GM13976 (cell line): ENCODE results near the gene WDR86.
A peak's percentile ranks its signal among the peaks of the same experiment; 100 is the strongest.

Source experiments
- DNase-seq: peaks from one replicate; pipeline ENCODE4 v3.0.0; 2012; ENCODE audit warnings: low spot score
- in situ Hi-C: fragments of 300-500 bp; cut with MboI; formaldehyde crosslinking; loops from one replicate; pipeline ENCODE4 v1.12.0; 2022; ENCODE audit warnings: low sequenced_read_pairs, mixed read lengths, inconsistent platforms; ENCODE audit not compliant: unreplicated experiment
- TF ChIP-seq, protein P1 (sequence below): IDR thresholded peaks from 2 replicates; pipeline ENCODE4 v1.5.1; 2012; ENCODE audit warnings: borderline replicate concordance, mild to moderate bottlenecking; ENCODE audit not compliant: insufficient read depth; ENCODE audit errors: extremely low read depth, missing control alignments, control extremely low read depth

Gene WDR86

DNA sequence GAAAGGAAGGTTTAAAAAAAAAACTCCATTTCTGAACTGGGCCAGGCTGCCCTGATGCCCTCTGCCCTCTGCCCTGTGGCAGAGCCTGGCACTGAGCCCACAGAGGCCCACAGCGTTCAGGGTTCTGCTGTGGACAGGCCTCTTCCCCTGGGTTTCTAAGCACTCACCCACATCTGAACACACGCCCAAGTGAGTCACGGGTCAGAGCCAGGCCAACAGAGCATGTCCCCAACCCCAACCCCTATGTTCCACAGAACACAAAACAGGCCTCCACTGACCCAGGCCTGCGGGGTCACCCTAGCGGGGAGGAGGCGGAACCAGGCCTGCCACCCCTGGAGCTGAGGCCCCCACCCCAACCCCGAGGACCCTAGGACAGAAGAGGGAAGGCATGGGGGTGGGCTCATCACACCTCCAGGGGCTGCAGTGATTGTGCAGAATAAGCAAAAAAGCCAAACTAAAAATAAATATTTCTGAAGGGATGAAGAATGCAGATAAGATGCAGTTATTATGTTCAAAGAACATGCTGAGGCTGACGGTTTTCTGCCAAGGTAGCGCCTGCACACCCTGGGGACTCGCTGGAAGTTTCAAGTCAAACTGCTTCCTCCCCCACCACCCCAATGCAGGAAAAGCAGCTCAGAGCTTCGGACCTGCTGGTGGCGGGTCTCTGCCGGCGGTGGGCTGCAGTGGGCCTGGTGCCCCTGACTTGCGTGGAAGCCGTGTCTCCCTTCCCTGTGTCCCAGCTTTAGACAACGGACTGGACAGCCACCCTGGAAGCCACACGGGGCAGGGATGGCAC, 5.4 kb downstream of the WDR86 start:
- no peak for DNase-seq
- in situ Hi-C loops: no loop called here
- TF ChIP-seq, protein P1, sequence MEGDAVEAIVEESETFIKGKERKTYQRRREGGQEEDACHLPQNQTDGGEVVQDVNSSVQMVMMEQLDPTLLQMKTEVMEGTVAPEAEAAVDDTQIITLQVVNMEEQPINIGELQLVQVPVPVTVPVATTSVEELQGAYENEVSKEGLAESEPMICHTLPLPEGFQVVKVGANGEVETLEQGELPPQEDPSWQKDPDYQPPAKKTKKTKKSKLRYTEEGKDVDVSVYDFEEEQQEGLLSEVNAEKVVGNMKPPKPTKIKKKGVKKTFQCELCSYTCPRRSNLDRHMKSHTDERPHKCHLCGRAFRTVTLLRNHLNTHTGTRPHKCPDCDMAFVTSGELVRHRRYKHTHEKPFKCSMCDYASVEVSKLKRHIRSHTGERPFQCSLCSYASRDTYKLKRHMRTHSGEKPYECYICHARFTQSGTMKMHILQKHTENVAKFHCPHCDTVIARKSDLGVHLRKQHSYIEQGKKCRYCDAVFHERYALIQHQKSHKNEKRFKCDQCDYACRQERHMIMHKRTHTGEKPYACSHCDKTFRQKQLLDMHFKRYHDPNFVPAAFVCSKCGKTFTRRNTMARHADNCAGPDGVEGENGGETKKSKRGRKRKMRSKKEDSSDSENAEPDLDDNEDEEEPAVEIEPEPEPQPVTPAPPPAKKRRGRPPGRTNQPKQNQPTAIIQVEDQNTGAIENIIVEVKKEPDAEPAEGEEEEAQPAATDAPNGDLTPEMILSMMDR: no peak

DNA sequence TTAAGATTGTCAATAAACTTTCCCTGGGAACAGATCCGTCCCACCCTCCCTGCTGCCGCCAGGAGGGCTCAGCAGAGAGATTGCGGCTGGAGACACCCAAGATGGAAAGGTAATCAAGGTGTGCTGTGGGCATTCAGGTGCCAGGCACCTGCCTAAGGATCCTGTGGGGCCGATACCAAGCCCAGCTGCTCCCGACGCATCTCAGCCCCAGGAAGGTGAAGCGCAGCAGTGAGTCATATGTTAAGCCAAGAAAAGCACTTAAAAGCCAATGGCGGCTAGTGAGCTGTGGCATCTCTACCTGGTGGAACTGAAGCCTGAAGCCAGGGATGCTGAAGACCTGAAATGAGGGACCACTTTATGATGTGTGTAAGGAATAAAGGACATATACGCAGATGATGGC, 6.1 kb downstream of the WDR86 start:
- TF ChIP-seq, protein P1: no peak

DNA sequence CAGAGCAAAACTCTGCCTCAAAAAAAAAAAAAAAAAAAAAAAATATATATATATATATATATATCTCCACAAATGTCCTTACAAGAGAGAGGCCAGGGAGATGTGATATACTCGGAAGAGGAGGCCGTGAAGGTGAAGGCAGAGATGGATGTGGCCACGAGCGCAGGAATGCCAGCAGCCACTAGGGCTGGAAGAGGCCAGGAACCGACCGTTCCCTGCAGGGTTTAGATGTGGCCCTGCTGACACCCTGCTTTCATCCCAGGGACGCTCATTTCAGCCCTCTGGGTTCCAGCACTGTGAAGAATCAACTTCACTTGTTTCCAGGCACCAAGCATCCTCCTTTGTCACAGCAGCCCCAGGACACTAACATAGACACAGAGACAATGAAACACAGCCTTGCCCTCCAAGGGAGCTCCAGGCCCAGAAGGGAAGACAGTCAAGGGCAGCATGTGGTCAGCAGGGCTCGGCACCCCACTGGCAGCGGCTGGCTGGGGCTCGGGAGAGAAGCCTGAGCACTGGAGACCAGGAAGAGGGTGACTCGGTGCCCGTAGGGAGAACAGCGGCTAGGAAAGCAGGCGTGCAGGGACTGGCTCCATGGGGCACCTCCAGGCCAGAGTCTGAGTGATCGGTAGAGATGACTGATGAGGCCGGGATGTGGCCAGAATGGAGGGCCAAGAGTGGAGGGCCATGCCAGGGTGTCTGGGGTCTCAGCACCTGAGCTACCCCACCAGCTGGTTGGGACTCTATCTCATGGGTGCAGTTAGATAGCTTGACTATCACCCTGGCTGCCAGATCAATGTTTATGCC, 7.6 kb downstream of the WDR86 start:
- TF ChIP-seq, protein P1: no peak
- in situ Hi-C loops: no loop called here
- no peak for DNase-seq

More for the DNA sequence above, 6.1 kb downstream of the WDR86 start:
- in situ Hi-C loops: no loop called here
- no peak for DNase-seq

DNA sequence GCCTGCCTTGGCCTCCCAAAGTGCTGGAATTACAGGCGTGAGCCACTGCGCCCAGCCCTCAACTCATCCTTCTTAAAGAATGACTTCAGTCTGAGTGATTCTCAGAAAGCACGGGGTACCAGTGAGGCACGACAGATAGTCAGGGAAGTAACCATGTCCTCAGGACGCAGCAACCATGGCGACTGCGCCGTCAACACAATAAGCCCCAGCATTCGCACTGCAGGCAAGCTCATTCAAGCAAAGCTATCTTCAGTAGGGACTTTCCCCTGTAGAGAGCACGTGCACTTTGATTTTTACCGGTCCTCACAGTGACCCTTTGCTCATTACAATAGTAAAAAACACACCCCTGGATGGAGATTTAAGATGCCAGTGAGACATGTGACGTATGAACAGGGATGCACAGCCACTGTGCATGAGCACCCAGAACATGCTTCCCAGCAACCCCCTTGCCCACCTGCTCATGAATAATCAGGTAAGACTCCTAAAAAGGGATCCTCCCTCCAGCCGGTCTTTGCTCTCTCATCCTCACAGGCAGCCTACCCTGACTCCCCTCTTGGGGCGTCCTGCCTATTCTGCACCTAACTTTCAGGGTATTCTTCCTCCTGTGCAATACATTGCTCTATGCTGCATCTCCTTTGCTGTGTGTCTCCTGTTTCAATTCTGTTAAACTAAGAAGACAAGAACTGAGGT, 9.1 kb downstream of the WDR86 start:
- in situ Hi-C loops: no loop called here
- TF ChIP-seq, protein P1: no peak
- DNase-seq: peak; percentile 75

DNA sequence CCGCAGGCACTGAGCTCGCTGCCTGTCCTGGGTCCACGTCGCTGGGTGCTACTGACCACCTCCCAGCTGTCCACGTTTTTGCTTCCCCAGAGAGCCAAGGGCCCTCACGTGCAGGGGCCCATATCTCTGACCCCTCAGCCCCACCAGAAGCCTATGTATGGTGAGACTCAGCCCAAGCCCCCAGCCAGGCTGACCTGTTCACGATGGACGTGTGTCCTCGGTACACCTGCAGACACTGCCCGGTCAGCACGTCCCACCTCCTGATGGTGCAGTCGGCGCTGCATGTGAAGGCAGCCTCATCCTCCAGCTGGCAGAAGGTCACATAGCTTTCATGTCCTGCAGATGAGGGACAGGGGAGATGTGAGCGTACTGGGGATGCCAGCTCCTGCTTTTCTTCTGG, 9.9 kb downstream of the WDR86 start:
- no peak for DNase-seq
- in situ Hi-C loops: no loop called here
- TF ChIP-seq, protein P1: no peak

DNA sequence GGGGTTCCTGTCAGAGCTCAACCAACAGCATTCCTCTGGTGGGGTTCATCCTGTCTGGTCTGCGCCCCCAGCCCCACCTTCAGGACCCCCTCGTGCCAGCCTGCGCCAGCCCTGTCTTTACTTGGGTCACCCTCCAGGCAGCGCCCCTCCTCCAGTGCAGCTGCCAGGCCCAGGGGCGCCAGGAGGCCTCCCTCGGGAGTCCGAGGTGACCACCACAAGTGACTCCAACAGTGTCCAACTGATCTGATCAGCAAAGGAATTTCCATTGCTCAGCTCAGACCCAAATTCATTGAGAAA, 10.6 kb downstream of the WDR86 start:
- DNase-seq: no peak
- in situ Hi-C loops: no loop called here
- TF ChIP-seq, protein P1: no peak
